HepG2 (cell line): ENCODE data around the gene LRP1B.

Experiments used
- FOSL1 ChIP-seq: sonication (generic); formaldehyde crosslinking; IDR thresholded peaks from 2 replicates; pipeline ENCODE4 v1.9.0; 2021; ENCODE audit warnings: missing genetic modification reagents, borderline replicate concordance
- GATAD2A ChIP-seq: IDR thresholded peaks from 2 replicates; pipeline ENCODE4 v1.6.1; 2016
- MXD4 ChIP-seq: IDR thresholded peaks from 2 replicates; pipeline ENCODE4 v1.6.1; 2016; ENCODE audit warnings: mild to moderate bottlenecking, missing biosample characterization, missing genetic modification reagents
- NPAS2 ChIP-seq: sonication (generic); formaldehyde crosslinking; IDR thresholded peaks from 2 replicates; pipeline ENCODE4 v1.8.0; 2022; ENCODE audit warnings: mild to moderate bottlenecking, missing genetic modification reagents, borderline replicate concordance
- POLR2AphosphoS5 ChIP-seq: IDR thresholded peaks from 2 replicates; pipeline ENCODE4 v1.6.1; 2012; ENCODE audit warnings: low read depth, low read length
- RAD21 ChIP-seq: fragments of 450-650 bp; formaldehyde crosslinking; IDR thresholded peaks from 2 replicates; pipeline ENCODE4 v1.5.0; 2020; ENCODE audit warnings: mild to moderate bottlenecking
- TBP ChIP-seq: sonication (generic); formaldehyde crosslinking; IDR thresholded peaks from 2 replicates; pipeline ENCODE4 v1.5.0; 2020; ENCODE audit warnings: missing genetic modification reagents
- TF ChIP-seq, protein P1 (sequence below): sonication (generic); formaldehyde crosslinking; IDR thresholded peaks from 2 replicates; pipeline ENCODE4 v1.5.0; 2020; ENCODE audit warnings: mild to moderate bottlenecking, missing genetic modification reagents, moderate library complexity
- TF ChIP-seq, protein P2 (sequence below): sonication (generic); formaldehyde crosslinking; IDR thresholded peaks from 2 replicates; pipeline ENCODE4 v1.8.0; 2022; ENCODE audit warnings: mild to moderate bottlenecking, missing genetic modification reagents; ENCODE audit not compliant: insufficient replicate concordance
- TF ChIP-seq, protein P3 (sequence below): sonication (generic); formaldehyde crosslinking; IDR thresholded peaks from 2 replicates; pipeline ENCODE4 v1.4.0; 2020; ENCODE audit warnings: missing genetic modification reagents, borderline replicate concordance

DNA sequence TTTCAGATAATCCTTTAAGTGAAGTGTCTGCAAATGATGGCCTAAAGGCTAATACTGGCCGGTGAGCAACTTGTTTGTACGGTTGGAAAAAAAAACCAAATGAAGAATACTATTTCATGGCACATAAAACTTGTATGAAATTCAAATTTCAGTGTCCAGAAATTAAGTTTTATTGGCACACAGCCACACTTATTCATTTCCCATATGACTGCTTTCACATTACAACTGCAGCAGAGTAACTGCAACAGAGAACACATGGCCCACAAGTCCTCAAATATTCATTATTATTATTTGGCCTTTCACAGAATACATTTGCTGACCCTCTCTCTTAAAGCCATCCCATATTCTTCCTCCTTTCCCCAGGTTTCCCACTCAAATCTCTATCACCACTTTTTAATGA is 1268.6 kb downstream of the LRP1B start:
- TF ChIP-seq, protein P1, sequence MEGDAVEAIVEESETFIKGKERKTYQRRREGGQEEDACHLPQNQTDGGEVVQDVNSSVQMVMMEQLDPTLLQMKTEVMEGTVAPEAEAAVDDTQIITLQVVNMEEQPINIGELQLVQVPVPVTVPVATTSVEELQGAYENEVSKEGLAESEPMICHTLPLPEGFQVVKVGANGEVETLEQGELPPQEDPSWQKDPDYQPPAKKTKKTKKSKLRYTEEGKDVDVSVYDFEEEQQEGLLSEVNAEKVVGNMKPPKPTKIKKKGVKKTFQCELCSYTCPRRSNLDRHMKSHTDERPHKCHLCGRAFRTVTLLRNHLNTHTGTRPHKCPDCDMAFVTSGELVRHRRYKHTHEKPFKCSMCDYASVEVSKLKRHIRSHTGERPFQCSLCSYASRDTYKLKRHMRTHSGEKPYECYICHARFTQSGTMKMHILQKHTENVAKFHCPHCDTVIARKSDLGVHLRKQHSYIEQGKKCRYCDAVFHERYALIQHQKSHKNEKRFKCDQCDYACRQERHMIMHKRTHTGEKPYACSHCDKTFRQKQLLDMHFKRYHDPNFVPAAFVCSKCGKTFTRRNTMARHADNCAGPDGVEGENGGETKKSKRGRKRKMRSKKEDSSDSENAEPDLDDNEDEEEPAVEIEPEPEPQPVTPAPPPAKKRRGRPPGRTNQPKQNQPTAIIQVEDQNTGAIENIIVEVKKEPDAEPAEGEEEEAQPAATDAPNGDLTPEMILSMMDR (CRISPR knock-in tag) = no peak
- TF ChIP-seq TBP (CRISPR knock-in tag) (no peak), GATAD2A (no peak), MXD4 (CRISPR knock-in tag) (no peak), FOSL1 (CRISPR knock-in tag) (no peak), POLR2AphosphoS5 (no peak), RAD21 (CRISPR knock-in tag) (no peak), NPAS2 (no peak)
- TF ChIP-seq, protein P2, sequence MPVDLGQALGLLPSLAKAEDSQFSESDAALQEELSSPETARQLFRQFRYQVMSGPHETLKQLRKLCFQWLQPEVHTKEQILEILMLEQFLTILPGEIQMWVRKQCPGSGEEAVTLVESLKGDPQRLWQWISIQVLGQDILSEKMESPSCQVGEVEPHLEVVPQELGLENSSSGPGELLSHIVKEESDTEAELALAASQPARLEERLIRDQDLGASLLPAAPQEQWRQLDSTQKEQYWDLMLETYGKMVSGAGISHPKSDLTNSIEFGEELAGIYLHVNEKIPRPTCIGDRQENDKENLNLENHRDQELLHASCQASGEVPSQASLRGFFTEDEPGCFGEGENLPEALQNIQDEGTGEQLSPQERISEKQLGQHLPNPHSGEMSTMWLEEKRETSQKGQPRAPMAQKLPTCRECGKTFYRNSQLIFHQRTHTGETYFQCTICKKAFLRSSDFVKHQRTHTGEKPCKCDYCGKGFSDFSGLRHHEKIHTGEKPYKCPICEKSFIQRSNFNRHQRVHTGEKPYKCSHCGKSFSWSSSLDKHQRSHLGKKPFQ (CRISPR knock-in tag) = no peak
- TF ChIP-seq, protein P3, sequence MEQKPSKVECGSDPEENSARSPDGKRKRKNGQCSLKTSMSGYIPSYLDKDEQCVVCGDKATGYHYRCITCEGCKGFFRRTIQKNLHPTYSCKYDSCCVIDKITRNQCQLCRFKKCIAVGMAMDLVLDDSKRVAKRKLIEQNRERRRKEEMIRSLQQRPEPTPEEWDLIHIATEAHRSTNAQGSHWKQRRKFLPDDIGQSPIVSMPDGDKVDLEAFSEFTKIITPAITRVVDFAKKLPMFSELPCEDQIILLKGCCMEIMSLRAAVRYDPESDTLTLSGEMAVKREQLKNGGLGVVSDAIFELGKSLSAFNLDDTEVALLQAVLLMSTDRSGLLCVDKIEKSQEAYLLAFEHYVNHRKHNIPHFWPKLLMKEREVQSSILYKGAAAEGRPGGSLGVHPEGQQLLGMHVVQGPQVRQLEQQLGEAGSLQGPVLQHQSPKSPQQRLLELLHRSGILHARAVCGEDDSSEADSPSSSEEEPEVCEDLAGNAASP (CRISPR knock-in tag) = no peak
